Subcutaneous abdominal adipose tissue (tissue), 5 donors: ENCODE results near the gene SCAPER.

Experiments
- H3K27ac ChIP-seq: one replicate; pipeline ENCODE4 v1.7.0; 2013; ENCODE audit warnings: low read depth, mild to moderate bottlenecking, inconsistent platforms, low read length, moderate library complexity
- H3K27me3 ChIP-seq, 5 donors: one replicate each; pipeline ENCODE4 v1.7.0; 2013; ENCODE audit warnings: low read length in 5 of 5, inconsistent platforms in 1 of 5; ENCODE audit not compliant: control insufficient read depth in 5 of 5, insufficient read depth in 4 of 5
- H3K36me3 ChIP-seq, 5 donors: one replicate each; pipeline ENCODE4 v1.7.0; 2013; ENCODE audit warnings: low read length in 5 of 5; ENCODE audit not compliant: control insufficient read depth in 5 of 5, insufficient read depth in 5 of 5
- H3K4me1 ChIP-seq, 5 donors: one replicate each; pipeline ENCODE4 v1.7.0; 2013; ENCODE audit warnings: low read length in 5 of 5, mild to moderate bottlenecking in 3 of 5, moderate library complexity in 1 of 5; ENCODE audit not compliant: control insufficient read depth in 5 of 5, insufficient read depth in 5 of 5
- H3K4me3 ChIP-seq, 5 donors: one replicate each; pipeline ENCODE4 v1.7.0; 2013; ENCODE audit warnings: low read length in 5 of 5, low read depth in 1 of 5
- H3K9ac ChIP-seq, 5 donors: one replicate each; pipeline ENCODE4 v1.7.0; 2013; ENCODE audit warnings: low read length in 5 of 5, mild to moderate bottlenecking in 4 of 5, moderate library complexity in 3 of 5
- H3K9me3 ChIP-seq, 5 donors: one replicate each; pipeline ENCODE4 v1.7.0; 2013; ENCODE audit warnings: low read length in 5 of 5; ENCODE audit not compliant: control insufficient read depth in 5 of 5
- donor health status: healthy.
- donor health status: healthy.
- donor health status: healthy.
- donor health status: healthy.
- donor health status: healthy.

The SCAPER gene

DNA sequence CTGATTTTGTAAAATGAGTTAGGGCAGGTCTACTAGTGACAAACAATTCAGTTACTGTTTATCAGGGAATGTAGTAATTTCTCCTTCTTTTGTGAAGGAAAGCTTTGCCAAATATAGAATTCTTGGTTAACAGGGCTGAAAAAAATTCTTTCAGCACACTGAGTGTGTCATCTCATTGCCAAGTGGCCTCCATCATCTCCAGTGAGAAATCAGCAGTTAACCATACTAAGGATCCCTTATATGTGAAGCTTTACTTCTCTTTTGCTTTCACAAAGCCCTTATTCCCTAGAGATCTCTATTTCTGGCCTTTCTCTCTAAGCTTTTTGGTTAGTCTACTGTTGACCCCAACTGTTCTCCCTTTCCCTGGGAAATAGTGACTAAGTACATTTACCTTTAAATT lies 269.1 kb downstream of the SCAPER start:
- peaks cover 0 to 5% (median 0%) of the 10 kb centered on the region in 5 donors for H3K36me3 ChIP-seq
- H3K27me3 ChIP-seq = no peaks in the 10 kb centered on the region
- H3K27ac ChIP-seq = no peak overlapping the region
- no peaks in the 10 kb centered on the region for H3K4me1 ChIP-seq
- no peak overlapping the region for H3K9ac ChIP-seq
- H3K9me3 ChIP-seq = peaks cover 0 to 7% (median 4%) of the 10 kb centered on the region in 5 donors
- no peak overlapping the region for H3K4me3 ChIP-seq

DNA sequence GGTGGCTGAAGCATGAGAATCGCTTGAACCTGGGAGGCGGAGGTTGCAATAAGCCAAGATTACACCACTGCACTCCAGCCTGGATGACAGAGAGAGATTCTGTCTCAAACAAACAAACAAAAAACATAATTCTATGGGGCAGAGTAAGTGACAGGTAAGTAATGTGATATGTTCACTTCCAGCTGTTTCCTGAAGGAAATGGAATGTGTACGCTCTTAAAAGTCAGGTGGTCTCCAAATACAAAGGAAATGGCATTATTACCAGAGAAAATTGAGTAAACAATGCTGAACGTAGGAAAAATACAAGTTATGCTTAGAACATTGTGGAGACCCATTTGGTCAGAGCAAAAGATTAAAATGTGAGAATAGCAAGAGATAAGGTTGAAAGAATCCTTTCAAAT lies 278.5 kb downstream of the SCAPER start:
- H3K27ac ChIP-seq = no peak overlapping the region

DNA sequence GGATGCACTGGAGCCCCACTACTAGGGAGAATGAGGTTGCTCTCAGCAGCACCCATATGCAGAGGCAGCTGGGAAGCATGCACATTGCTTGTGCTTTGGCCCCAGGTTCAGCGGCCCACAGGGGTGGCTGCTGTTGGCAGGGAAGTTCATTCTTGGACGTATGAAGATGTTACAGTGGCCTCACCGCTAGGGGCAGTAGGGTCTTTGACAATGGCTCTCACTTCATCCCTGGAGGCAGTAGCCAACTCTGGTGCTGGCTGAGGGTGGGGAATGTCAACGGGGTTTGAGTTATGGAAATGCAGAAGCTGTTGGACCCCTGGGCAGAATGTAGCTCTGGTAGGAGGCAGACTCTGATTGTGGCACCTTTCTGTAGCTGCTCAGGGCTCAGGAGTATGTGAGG lies 279.9 kb downstream of the SCAPER start:
- H3K9me3 ChIP-seq = no peaks in the 10 kb centered on the region
- no peak overlapping the region for H3K27ac ChIP-seq
- no peaks in the 10 kb centered on the region for H3K27me3 ChIP-seq
- no peak overlapping the region for H3K4me3 ChIP-seq
- H3K4me1 ChIP-seq = no peaks in the 10 kb centered on the region
- H3K9ac ChIP-seq = no peak overlapping the region
- peaks cover 6 to 14% (median 7%) of the 10 kb centered on the region in 5 donors for H3K36me3 ChIP-seq

More for the DNA sequence above, 278.5 kb downstream of the SCAPER start:
- Histone ChIP-seq H3K4me1 (no peaks in the 10 kb centered on the region), H3K36me3 (peaks cover under 1 to 12% (median 3%) of the 10 kb centered on the region in 5 donors), H3K9ac (no peak overlapping the region), H3K9me3 (no peaks in the 10 kb centered on the region), H3K27me3 (no peaks in the 10 kb centered on the region), H3K4me3 (no peak overlapping the region)

DNA sequence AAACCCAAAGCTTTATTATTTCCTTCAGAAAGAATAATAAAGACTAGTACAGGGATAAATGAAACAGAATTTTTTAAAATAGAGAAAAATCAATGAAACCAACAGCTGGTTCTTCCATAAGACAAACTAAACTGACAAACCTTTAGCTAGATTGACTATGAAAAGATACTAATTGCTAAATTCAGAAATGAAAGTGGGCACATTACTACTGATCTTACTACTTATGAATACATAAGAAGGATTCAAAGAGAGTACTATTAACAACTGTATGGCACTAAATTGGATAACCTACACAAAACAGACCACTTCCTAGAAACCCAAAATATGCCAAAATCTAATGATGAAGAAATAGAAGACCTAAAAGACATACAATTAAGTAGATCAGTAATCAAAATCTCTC lies 290.4 kb downstream of the SCAPER start:
- H3K9ac ChIP-seq = no peak overlapping the region
- H3K27me3 ChIP-seq = no peaks in the 10 kb centered on the region
- no peak overlapping the region for H3K4me3 ChIP-seq
- H3K9me3 ChIP-seq = peaks cover 0 to 22% (median 9%) of the 10 kb centered on the region in 5 donors
- peaks cover 0 to 13% (median 0%) of the 10 kb centered on the region in 5 donors for H3K36me3 ChIP-seq
- no peak overlapping the region for H3K27ac ChIP-seq
- H3K4me1 ChIP-seq = no peaks in the 10 kb centered on the region

DNA sequence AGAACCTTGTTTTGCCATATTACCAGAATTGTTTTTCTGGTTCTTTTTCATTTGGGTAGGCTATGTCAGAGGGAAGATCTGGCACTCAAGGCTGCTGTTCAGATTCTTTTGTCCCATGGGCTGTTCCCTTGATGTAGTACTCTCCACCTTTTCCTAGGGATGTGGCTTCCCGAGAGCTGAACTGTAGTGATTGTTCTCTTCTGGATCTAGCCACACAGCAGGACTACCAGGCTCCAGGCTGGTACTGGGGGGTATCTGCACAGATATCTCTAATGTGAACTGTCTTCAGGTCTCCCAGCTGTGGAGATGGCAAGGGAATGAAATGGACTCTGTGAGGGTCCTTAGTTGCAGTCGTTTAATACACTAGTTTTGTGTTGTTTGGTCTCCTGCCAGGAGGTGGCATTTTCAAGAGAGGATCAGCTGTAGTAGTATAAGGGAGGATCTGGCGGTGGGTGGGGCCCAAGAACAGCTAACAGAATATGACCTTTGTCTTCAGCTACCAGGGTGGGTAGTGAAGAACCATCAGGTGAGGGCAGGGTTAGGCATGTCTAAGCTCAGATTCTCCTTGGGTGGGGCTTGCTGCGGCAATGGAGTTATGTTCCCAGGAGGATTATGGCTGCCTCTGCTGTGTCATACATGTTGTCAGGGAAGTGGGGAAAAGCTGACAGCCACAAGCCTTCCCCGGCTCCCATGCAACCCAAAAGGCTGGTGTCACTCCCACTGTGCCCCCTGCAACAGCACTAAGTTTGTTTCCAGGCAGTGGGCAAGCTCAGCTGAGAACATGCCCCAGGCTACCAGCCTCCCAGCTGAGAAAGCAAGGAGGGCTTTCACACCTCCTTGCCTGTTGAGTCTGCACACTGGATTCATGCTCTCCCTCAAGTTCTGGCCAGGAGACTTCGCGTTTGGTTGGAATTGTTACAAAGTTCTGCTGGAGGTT lies 316.1 kb downstream of the SCAPER start:
- Histone ChIP-seq H3K36me3 (no peaks in the 10 kb centered on the region), H3K9me3 (no peaks in the 10 kb centered on the region), H3K27ac (no peak overlapping the region)

DNA sequence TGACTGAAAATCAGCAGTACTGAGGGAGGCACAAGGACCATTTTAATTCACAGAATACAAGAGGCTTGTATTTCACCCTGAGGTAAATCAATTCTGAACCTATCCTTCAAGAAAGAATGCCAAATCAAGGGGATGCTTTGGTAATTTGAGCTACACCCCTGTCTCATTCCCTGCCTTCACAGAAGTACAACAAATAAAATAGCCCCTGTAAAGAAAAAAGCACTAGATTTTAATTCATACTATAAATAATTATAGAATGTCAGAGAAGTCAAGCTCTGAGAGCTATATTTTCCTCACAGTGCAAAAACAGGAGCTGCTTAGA lies 319.6 kb downstream of the SCAPER start:
- peaks cover 0 to 18% (median 10%) of the 10 kb centered on the region in 5 donors for H3K9me3 ChIP-seq
- H3K4me3 ChIP-seq = no peak overlapping the region
- H3K36me3 ChIP-seq = no peaks in the 10 kb centered on the region
- peaks cover 0 to 10% (median 0%) of the 10 kb centered on the region in 5 donors for H3K4me1 ChIP-seq
- H3K27ac ChIP-seq = no peak overlapping the region
- H3K27me3 ChIP-seq = no peaks in the 10 kb centered on the region
- no peak overlapping the region for H3K9ac ChIP-seq

More for the DNA sequence above, 316.1 kb downstream of the SCAPER start:
- H3K4me3 ChIP-seq = no peak overlapping the region
- H3K27me3 ChIP-seq = no peaks in the 10 kb centered on the region
- H3K9ac ChIP-seq = no peak overlapping the region
- H3K4me1 ChIP-seq = peaks cover 0 to 10% (median 0%) of the 10 kb centered on the region in 5 donors

DNA sequence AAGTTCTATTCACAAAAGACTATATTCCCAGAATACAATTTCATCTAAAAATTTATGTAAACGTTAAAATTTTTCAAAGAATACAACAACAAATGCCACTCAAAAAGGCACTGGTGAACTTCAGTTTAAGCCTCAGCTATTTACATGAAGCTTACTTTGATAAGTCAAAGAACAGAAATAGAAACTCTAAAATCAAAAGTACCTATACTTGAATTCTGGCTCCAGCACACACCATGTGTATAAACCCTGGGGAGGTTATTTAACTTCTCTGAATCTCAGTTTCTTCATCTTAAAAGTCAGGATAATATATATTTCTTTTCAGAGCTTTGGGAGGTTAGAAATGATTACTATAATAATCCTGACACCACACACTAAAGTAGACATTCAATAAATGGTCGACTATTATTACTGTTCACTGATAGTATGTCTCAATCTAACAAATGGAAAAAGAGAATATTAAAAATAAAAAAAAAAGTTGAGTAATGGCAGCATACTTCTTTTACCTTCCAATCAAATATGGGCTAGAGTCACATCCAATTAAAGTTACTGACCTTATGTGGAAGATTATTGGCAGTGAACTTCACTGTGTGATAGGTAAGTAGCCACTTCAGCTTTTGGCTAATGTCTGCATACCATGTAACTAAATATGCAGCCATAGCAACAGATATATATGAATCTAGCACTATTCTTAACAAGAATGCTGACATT lies 320.1 kb downstream of the SCAPER start:
- peaks cover 0 to 18% (median 10%) of the 10 kb centered on the region in 5 donors for H3K9me3 ChIP-seq
- H3K36me3 ChIP-seq = no peaks in the 10 kb centered on the region
- no peak overlapping the region for H3K4me3 ChIP-seq
- H3K4me1 ChIP-seq = peaks cover 0 to 10% (median 0%) of the 10 kb centered on the region in 5 donors
- H3K9ac ChIP-seq = no peak overlapping the region
- H3K27me3 ChIP-seq = no peaks in the 10 kb centered on the region
- no peak overlapping the region for H3K27ac ChIP-seq

DNA sequence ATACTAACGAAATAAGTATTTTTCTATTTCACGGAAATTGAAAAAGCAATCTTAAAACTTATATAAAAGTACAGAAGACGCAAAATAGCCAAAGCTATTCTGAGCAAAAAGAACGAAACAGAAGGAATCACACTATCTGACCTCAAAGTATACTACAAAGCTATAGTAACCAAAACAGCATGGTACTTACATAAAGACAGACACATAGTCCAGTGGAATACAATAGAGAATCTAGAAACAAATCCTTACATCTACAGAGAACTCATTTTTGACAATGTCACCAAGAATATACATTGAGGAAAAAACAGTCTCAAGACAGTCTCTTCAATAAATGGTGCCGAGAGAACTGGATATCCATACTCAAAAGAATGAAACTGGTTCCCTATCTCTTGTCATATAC lies 322.6 kb downstream of the SCAPER start:
- Histone ChIP-seq H3K4me1 (peaks cover 0 to 7% (median 0%) of the 10 kb centered on the region in 5 donors), H3K9me3 (peaks cover 0 to 18% (median 10%) of the 10 kb centered on the region in 5 donors), H3K36me3 (no peaks in the 10 kb centered on the region), H3K27ac (no peak overlapping the region), H3K27me3 (no peaks in the 10 kb centered on the region), H3K9ac (no peak overlapping the region), H3K4me3 (no peak overlapping the region)

GRCh38 chr15:76577879-76578512 lies 327.1 kb downstream of the SCAPER start:
- H3K9ac ChIP-seq = no peak overlapping the region
- no peaks in the 10 kb centered on the region for H3K27me3 ChIP-seq
- H3K9me3 ChIP-seq = peaks cover 0 to 17% (median 10%) of the 10 kb centered on the region in 5 donors
- no peak overlapping the region for H3K27ac ChIP-seq
- H3K4me1 ChIP-seq = peaks cover 0 to 15% (median 11%) of the 10 kb centered on the region in 5 donors
- no peak overlapping the region for H3K4me3 ChIP-seq
- no peaks in the 10 kb centered on the region for H3K36me3 ChIP-seq
